Kidney capillary endothelial cell (primary cell): ENCODE measurements around the gene TMEM252.

Source experiments
- DNase-seq: peaks from one replicate; pipeline ENCODE4 v3.0.0-alpha.2; 2018; ENCODE audit warnings: low spot score

TMEM252 gene

GRCh38 chr9:68500457-68501381 lies 40.0 kb downstream of the TMEM252 start:
- DNase-seq = peak; percentile 54

- DNase-seq = no peak
These were observed 41.9 kb downstream of the TMEM252 start for GRCh38 chr9:68498816-68499215.

- DNase-seq = no peak
These were observed 43.1 kb downstream of the TMEM252 start for GRCh38 chr9:68497629-68498028.

GRCh38 chr9:68496356-68496755 lies 44.3 kb downstream of the TMEM252 start:
- DNase-seq = no peak

GRCh38 chr9:68495247-68495646 lies 45.4 kb downstream of the TMEM252 start:
- no peak for DNase-seq

- no peak for DNase-seq
These were observed 46.6 kb downstream of the TMEM252 start for GRCh38 chr9:68493958-68494577.

GRCh38 chr9:68493541-68493940 lies 47.1 kb downstream of the TMEM252 start:
- DNase-seq = no peak

- no peak for DNase-seq
These were observed 47.9 kb downstream of the TMEM252 start for GRCh38 chr9:68492806-68493205.

GRCh38 chr9:68489646-68490045 lies 51.0 kb downstream of the TMEM252 start:
- no peak for DNase-seq

GRCh38 chr9:68488126-68488525 lies 52.6 kb downstream of the TMEM252 start:
- DNase-seq = no peak
